GM20431 (cell line): ENCODE results near the gene ANKRD30B.
"Not testable (repeated sequence)": the region's sequence is repeated elsewhere in the genome, so short reads cannot be mapped to it uniquely, and the experiment has no call there.

ENCODE experiments used
- in situ Hi-C: fragments of 300-500 bp; cut with MseI, MboI; formaldehyde crosslinking; loops from one replicate; pipeline ENCODE4 v1.15.0; 2020; ENCODE audit warnings: low sequenced_read_pairs; ENCODE audit not compliant: unreplicated experiment

The ANKRD30B gene

GRCh38 chr18:14747513-14748474, at the start of gene ANKRD30B:
ANKRD30B (plus strand) TSS chr18:14748172; CDS start chr18:14748420, 248 bp downstream.
- in situ Hi-C loops, result no loop called here

GRCh38 chr18:14701286-14702040, 46.5 kb upstream of the ANKRD30B start:
- in situ Hi-C loops, result not testable (repeated sequence)

GRCh38 chr18:14709761-14710160, 38.2 kb upstream of the ANKRD30B start:
- in situ Hi-C loops, result not testable (repeated sequence)

GRCh38 chr18:14721569-14721968, 26.4 kb upstream of the ANKRD30B start:
- in situ Hi-C loops, result not testable (repeated sequence)

GRCh38 chr18:14739056-14739455, 8.9 kb upstream of the ANKRD30B start:
- in situ Hi-C loops, result not testable (repeated sequence)

GRCh38 chr18:14746897-14747296, 1.1 kb upstream of the ANKRD30B start:
- in situ Hi-C loops, result no loop called here

GRCh38 chr18:14748496-14748895, 524 bp downstream of the ANKRD30B start:
- in situ Hi-C loops, result no loop called here

- in situ Hi-C loops, result not testable (repeated sequence)
Measured at GRCh38 chr18:14763566-14763965, 15.6 kb downstream of the ANKRD30B start.

- in situ Hi-C loops, result no loop called here
Measured at GRCh38 chr18:14767474-14767873, 19.5 kb downstream of the ANKRD30B start.

- in situ Hi-C loops, result no loop called here
Measured at GRCh38 chr18:14768241-14768640, 20.3 kb downstream of the ANKRD30B start.

- in situ Hi-C loops, result no loop called here
Measured at GRCh38 chr18:14769381-14769780, 21.4 kb downstream of the ANKRD30B start.

- in situ Hi-C loops, result no loop called here
Measured at GRCh38 chr18:14776801-14777200, 28.8 kb downstream of the ANKRD30B start.

GRCh38 chr18:14781671-14782070, 33.7 kb downstream of the ANKRD30B start:
- in situ Hi-C loops, result no loop called here

- in situ Hi-C loops, result no loop called here
Measured at GRCh38 chr18:14784133-14784532, 36.2 kb downstream of the ANKRD30B start.

GRCh38 chr18:14796876-14797275, 48.9 kb downstream of the ANKRD30B start:
- in situ Hi-C loops, result not testable (repeated sequence)

- in situ Hi-C loops, result not testable (repeated sequence)
Measured at GRCh38 chr18:14797969-14798764, 50.2 kb downstream of the ANKRD30B start.

GRCh38 chr18:14811081-14811480, 63.1 kb downstream of the ANKRD30B start:
- in situ Hi-C loops, result not testable (repeated sequence)

- in situ Hi-C loops, result not testable (repeated sequence)
Measured at GRCh38 chr18:14826972-14827632, 79.1 kb downstream of the ANKRD30B start.

GRCh38 chr18:14841607-14842006, 93.6 kb downstream of the ANKRD30B start:
- in situ Hi-C loops, result not testable (repeated sequence)

- in situ Hi-C loops, result not testable (repeated sequence)
Measured at GRCh38 chr18:14851533-14851932, 103.6 kb downstream of the ANKRD30B start.
